GM20000 (cell line): ENCODE data around the gene PDGFRB.

Source experiments
- DNase-seq: peaks from one replicate; pipeline ENCODE4 v3.0.0; 2012; ENCODE audit warnings: low spot score
- CTCF ChIP-seq: IDR thresholded peaks from 2 replicates; pipeline ENCODE4 v1.5.1; 2012; ENCODE audit warnings: mild to moderate bottlenecking, control low read depth; ENCODE audit errors: extremely low read depth, missing control alignments

Gene PDGFRB

GRCh38 chr5:150122158-150122510 lies 33.5 kb downstream of the PDGFRB start:
- peak; percentile 84 for DNase-seq

GRCh38 chr5:150121448-150122157 lies 34.0 kb downstream of the PDGFRB start:
- no peak for DNase-seq
- TF ChIP-seq CTCF, result no peak

More at GRCh38 chr5:150122158-150122510, 33.5 kb downstream of the PDGFRB start:
- TF ChIP-seq CTCF, result peak; percentile 39

DNA sequence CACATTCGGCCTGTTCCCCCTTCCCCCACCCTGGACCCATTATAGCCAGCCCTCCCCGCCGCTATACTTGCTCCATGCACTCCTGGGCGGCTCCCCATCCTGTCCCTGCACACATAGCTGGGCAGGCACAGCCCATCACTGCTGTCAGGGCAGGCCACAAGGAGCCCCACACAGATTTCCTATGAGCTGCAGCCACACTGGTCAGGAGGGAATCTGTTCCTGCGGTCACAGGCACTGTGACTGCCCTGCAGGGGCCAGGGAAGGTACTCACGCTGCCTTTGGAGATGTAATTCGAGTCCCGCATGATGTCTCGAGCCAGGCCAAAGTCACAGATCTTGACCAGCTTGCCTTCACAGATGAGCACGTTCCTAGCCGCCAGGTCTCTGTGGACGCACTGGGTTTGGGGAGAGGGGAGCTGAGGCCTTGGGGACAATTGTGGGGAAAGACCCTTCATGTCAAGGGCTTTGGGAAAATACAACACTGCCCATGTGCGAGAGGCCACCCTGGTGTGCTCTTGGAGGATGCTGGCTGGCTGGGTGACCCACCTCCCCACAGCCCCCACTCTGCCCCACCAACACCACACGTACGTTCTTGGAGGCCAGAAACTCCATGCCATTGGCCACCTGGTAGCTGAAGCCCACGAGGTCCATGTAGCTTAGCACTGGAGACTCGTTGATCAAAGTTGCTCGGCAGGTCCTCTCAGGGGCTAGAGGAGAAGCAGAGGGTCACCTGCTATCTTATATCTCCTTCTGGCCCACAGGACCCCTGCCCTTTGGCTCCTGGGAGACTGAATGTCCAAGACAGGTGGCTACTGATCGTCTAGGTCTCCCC lies 34.8 kb downstream of the PDGFRB start:
- no peak for DNase-seq
- TF ChIP-seq CTCF, result no peak

DNA sequence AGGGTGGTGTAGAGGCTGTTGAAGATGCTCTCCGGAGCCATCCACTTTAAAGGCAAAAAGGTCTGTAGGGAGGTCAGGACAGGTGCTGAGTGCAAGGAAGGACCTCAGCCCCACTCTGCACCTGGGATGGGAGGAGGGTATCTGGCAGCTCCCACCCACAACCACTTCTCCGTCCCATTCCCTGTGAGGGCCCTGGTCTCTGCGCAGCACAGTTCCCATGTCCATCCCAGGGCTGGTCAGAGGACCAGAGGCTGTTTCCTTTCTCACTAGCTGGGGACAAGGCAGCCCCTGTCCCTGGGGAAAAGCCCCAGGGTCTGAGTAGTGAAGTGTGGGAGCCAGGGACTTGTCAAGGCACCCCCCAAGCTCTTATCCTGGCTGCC lies 35.6 kb downstream of the PDGFRB start:
- no peak for TF ChIP-seq CTCF
- no peak for DNase-seq

DNA sequence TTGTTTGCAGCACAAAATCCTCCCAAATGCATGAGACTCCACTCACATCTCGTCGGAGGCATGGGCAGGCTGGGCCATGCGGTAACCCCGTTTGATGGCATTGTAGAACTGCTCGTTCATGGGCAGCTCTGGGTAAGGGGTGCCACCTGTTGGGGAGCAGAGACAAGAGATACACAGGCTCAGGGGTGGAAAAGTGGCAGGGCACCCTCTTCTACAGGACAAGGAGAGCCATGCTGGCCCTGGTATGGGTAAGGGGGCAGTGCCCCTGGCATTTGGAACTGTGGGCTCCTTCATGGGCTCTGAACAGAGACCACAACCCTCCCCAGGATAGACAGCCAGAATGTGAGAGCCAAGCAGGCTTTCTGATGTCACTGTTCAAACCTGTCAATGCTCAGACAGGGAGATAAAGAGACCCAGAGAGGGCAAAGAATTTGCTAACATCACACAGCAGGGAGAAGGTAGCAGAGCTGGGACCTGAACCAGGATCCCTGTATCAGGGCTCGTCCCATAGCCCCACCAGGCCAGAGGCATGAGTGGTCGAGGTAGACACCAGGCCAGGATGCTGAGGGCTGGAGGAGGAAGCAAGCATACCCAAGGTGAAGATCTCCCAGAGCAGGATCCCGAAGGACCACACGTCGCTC lies 36.1 kb downstream of the PDGFRB start:
- no peak for TF ChIP-seq CTCF
- no peak for DNase-seq

- DNase-seq, result no peak
These were observed 37.0 kb downstream of the PDGFRB start for GRCh38 chr5:150118561-150119229.

More at GRCh38 chr5:150118561-150119229, 37.0 kb downstream of the PDGFRB start:
- no peak for TF ChIP-seq CTCF
